K562 treated with DMSO at 1 percent for 4 hours (cell line): Measurements from ENCODE around the gene GOLGA6D. TPM values are rescaled to one million over a fixed set of nuclear protein-coding genes. Genes with fewer than 3 reads are reported as not detected.

ENCODE experiments used
- total RNA-seq: library from RNA; unstranded; fragments of 300-600 nt; gene quantifications from 2 replicates; pipeline ENCODE4 v1.2.3, GENCODE V29; 2022; ENCODE audit not compliant: insufficient read depth

Gene GOLGA6D
- not detected in 2 replicates for total RNA-seq

GRCh38 chr15:75282572-75282971 is at the start of gene GOLGA6D:
Gene GOLGA6D, plus strand, starts transcription at chr15:75282835. Its CDS starts 41 bp downstream, at chr15:75282876.

GRCh38 chr15:75258034-75258433 is 24.6 kb upstream of the GOLGA6D start, which contains the start of gene GOLGA6C:
Gene GOLGA6C, plus strand, starts transcription at chr15:75258334. Its CDS starts 265 bp downstream, at chr15:75258599.

GRCh38 chr15:75335705-75336355 is 53.2 kb downstream of the GOLGA6D start, which contains the start of gene COMMD4:
Gene COMMD4, plus strand, starts transcription at chr15:75336063. Its CDS starts 27 bp downstream, at chr15:75336090.

Other genes starting within 250 kb of the GOLGA6D start
- gene C15orf39, start 81.0 kb upstream of the GOLGA6D start, total RNA-seq: 21.8 and 30.4 TPM in 2 replicates
- not detected in 2 replicates for gene GOLGA6C, start 24.5 kb upstream of the GOLGA6D start, total RNA-seq
- 61.9 and 90.7 TPM in 2 replicates for gene COMMD4, start 53.2 kb downstream of the GOLGA6D start, total RNA-seq
- gene NEIL1, start 64.2 kb downstream of the GOLGA6D start, total RNA-seq: 2.9 and 10.0 TPM in 2 replicates
- gene MAN2C1, start 85.8 kb downstream of the GOLGA6D start, total RNA-seq: 57.8 and 70.2 TPM in 2 replicates
- gene SIN3A, start 168.9 kb downstream of the GOLGA6D start, total RNA-seq: 15.3 and 17.8 TPM in 2 replicates